GM12872 (cell line): ENCODE measurements around the gene ECT2L.

Experiments used
- CTCF ChIP-seq: IDR thresholded peaks from 3 replicates; pipeline ENCODE4 v1.5.1; 2011; ENCODE audit warnings: low read depth, mild to moderate bottlenecking, low read length, moderate library complexity; ENCODE audit not compliant: insufficient read depth

Gene ECT2L

GRCh38 chr6:138891255-138891986 is 95.5 kb downstream of the ECT2L start:
- TF ChIP-seq CTCF, result no peak

GRCh38 chr6:138896104-138896756 is 100.3 kb downstream of the ECT2L start:
- no peak for TF ChIP-seq CTCF

- no peak for TF ChIP-seq CTCF
Measured at GRCh38 chr6:138897031-138897430, 101.1 kb downstream of the ECT2L start.

- no peak for TF ChIP-seq CTCF
Measured at GRCh38 chr6:138907167-138907566, 111.3 kb downstream of the ECT2L start.

- no peak for TF ChIP-seq CTCF
Measured at GRCh38 chr6:138909511-138909910, 113.6 kb downstream of the ECT2L start.

GRCh38 chr6:138909975-138910374 is 114.1 kb downstream of the ECT2L start:
- no peak for TF ChIP-seq CTCF

GRCh38 chr6:138912308-138912707 is 116.4 kb downstream of the ECT2L start:
- no peak for TF ChIP-seq CTCF
